AG09309 (cell line): ENCODE measurements around the gene SSUH2.

Source experiments
- DNase-seq: peaks from one replicate; pipeline ENCODE4 v3.0.0-alpha.2; 2010; ENCODE audit warnings: low read depth
- H3K4me3 ChIP-seq: 2 replicates; pipeline ENCODE4 v1.5.1; 2011; ENCODE audit warnings: mild to moderate bottlenecking, low read depth, low read length, moderate library complexity; ENCODE audit not compliant: control insufficient read depth
- CTCF ChIP-seq: IDR thresholded peaks from 2 replicates; pipeline ENCODE4 v1.5.1; 2011; ENCODE audit warnings: mild to moderate bottlenecking, low read depth, low read length, inconsistent platforms; ENCODE audit not compliant: insufficient read depth, control insufficient read depth; ENCODE audit errors: missing control alignments

SSUH2 gene

GRCh38 chr3:8578282-8578681 lies 66.3 kb downstream of the SSUH2 start:
- no peak for TF ChIP-seq CTCF
- H3K4me3 ChIP-seq: no peak overlapping the region
- DNase-seq: no peak

DNA sequence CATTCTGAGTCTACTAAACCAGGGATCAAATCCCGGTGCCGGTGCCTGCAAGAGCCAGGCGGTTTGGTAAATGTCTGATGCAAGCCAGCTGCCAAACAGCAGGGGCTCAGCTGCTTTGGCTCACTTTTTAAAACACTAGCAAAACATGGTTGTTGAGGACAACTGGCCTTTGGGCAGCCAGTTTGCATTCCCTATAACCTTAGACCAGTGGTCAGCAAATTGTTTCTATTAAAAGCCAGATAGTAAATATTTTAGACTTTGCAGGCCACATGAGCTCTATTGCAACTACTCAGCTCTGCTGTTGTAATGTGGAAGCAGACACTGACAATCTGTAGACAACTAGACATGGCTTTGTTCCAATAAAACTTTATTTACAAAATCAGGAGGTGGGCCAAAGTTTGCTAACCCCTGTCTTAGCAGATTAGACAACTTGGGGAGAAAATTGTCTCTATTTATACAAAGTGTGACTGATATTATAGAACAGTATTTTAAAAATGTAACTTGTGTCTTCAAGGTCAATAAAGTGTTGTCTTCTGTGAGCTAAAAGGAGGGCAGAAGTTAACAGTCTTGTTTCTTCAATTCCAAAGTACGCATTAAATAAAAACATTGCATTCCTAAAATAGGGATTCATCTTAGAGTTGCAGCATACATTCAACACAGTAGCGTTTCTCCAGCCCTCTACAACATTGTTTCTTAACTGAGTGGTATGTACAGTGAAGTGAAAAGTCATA lies 67.6 kb downstream of the SSUH2 start:
- DNase-seq: no peak
- no peak for TF ChIP-seq CTCF
- H3K4me3 ChIP-seq: no peak overlapping the region

- no peak for DNase-seq
- no peak for TF ChIP-seq CTCF
- H3K4me3 ChIP-seq: no peak overlapping the region
These were observed 68.2 kb downstream of the SSUH2 start for GRCh38 chr3:8576436-8576835.

DNA sequence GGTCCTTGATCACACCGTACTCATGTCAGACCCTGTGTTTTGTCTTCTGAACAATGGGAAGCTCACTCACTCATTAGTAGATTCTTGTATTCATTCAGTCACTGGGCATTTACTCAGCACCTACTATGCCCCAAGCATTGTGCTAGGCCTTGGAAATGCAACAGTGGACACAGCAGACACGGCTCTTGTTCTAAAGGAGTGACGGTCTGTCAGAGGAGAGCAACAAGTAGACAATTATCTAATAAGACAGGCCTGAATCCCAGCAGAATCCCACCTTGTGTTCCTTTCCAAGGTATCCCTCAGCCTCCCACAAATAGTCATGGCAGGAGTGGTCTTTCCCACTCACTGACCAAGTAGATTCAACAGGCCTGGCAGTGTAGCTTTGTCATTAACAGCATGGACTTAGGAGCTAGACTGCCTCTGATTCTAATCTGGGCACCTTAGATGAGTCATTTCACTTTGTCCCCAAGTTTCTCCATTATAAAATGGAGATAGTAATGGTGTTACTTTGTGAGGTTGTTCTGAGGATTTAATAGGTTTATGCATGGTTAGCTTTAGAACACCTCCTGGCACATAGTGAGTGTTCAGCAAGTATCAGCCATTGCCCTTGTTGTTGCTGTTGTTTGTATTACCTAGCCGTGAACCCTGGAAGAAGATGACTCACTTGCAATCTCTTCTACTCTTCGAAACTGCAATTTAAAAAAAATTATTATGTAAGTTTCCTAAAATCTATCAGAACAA lies 69.1 kb downstream of the SSUH2 start:
- TF ChIP-seq CTCF: no peak
- no peak for DNase-seq
- H3K4me3 ChIP-seq: no peak overlapping the region

DNA sequence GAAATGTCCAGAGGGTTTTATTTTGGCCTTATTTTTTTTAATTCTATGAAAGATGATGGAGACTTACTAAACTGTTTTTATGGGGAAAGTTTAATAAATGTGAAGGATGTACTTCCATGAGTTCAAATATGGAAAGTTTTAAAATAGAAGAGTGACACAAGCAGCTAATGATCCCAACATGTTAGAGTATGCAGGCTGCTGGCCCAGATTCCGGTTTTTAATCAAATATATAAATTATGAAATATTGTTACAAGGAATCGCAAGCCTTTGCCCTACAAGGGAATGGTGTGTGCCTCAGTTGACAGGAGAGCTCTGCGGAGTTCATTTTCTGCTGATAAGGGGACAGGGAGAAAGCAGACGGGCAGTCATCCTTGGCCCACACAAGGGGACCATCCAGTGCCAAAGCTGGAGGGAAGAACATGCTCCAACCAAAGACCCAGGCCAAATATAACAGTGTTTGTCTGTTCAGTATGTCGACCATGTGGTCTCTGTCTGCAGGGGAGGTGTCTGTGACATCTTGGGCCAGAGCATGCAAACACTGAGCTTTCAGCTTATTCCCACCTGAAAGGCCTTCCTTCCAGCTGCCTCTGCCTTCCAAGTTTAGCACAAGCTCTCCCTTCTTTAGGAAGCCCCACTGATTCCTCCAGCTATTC lies 69.8 kb downstream of the SSUH2 start:
- TF ChIP-seq CTCF: no peak
- no peak for DNase-seq
- no peak overlapping the region for H3K4me3 ChIP-seq

GRCh38 chr3:8574040-8574669 lies 70.4 kb downstream of the SSUH2 start:
- TF ChIP-seq CTCF: no peak
- H3K4me3 ChIP-seq: no peak overlapping the region
- DNase-seq: no peak
